ENCODE data around the gene TSEN15.

DNA sequence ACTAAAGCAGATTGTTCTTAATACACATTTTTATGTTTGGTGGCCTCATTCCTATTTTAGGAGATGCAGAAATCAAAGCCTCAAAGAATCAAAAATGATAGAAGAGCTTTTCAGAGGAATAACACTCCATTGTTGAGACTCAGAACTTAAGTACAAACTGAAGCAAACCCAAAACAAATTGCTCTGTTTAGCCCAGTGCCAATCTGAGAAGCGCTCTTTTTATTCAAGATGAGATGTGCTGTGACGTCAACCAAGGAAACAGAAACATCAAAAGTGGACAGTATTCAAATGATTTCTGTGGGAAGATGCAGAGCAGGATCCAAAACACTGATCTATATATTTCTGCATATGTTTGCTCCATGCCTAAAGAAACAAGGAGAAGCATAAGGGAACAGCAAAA is 32.0 kb upstream of the TSEN15 start:
- TF ChIP-seq, protein P1, sequence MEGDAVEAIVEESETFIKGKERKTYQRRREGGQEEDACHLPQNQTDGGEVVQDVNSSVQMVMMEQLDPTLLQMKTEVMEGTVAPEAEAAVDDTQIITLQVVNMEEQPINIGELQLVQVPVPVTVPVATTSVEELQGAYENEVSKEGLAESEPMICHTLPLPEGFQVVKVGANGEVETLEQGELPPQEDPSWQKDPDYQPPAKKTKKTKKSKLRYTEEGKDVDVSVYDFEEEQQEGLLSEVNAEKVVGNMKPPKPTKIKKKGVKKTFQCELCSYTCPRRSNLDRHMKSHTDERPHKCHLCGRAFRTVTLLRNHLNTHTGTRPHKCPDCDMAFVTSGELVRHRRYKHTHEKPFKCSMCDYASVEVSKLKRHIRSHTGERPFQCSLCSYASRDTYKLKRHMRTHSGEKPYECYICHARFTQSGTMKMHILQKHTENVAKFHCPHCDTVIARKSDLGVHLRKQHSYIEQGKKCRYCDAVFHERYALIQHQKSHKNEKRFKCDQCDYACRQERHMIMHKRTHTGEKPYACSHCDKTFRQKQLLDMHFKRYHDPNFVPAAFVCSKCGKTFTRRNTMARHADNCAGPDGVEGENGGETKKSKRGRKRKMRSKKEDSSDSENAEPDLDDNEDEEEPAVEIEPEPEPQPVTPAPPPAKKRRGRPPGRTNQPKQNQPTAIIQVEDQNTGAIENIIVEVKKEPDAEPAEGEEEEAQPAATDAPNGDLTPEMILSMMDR (IDR thresholded peaks at IDR 0.05) = no peak
- no peak for TF ChIP-seq POLR2A (IDR thresholded peaks at IDR 0.05)
